Hypothalamus (tissue), 51 donors: ENCODE data around the gene MED13.
"Not testable (repeated sequence)": the region's sequence is repeated elsewhere in the genome, so short reads cannot be mapped to it uniquely, and the experiment has no call there.

ENCODE experiments used
- DNase-seq, 51 donors: peaks; one replicate each; lab custom pipeline; 2025; lab: John Stamatoyannopoulos, UW

The MED13 gene

GRCh38 chr17:62000186-62000585 lies 64.9 kb downstream of the MED13 start:
- no peak for DNase-seq

GRCh38 chr17:61998534-61998933 lies 66.5 kb downstream of the MED13 start:
- not testable (repeated sequence) for DNase-seq

GRCh38 chr17:61997664-61998063 lies 67.4 kb downstream of the MED13 start:
- no peak for DNase-seq

- no peak for DNase-seq
Measured at GRCh38 chr17:61996916-61997605, 68.0 kb downstream of the MED13 start.

- no peak for DNase-seq
Measured at GRCh38 chr17:61989509-61989908, 75.6 kb downstream of the MED13 start.

GRCh38 chr17:61986898-61987297 lies 78.2 kb downstream of the MED13 start:
- DNase-seq, result no peak

- no peak for DNase-seq
Measured at GRCh38 chr17:61984821-61985220, 80.3 kb downstream of the MED13 start.

GRCh38 chr17:61981323-61981722 lies 83.8 kb downstream of the MED13 start:
- no peak for DNase-seq

GRCh38 chr17:61980535-61980934 lies 84.5 kb downstream of the MED13 start:
- DNase-seq, result no peak

- DNase-seq, result no peak
Measured at GRCh38 chr17:61974115-61974514, 91.0 kb downstream of the MED13 start.

- no peak for DNase-seq
Measured at GRCh38 chr17:61972311-61972710, 92.8 kb downstream of the MED13 start.

- DNase-seq, result no peak
Measured at GRCh38 chr17:61970030-61970429, 95.0 kb downstream of the MED13 start.

- no peak for DNase-seq
Measured at GRCh38 chr17:61968757-61969156, 96.3 kb downstream of the MED13 start.

GRCh38 chr17:61967729-61968128 lies 97.3 kb downstream of the MED13 start:
- DNase-seq, result no peak

GRCh38 chr17:61966191-61966590 lies 98.9 kb downstream of the MED13 start:
- DNase-seq, result no peak

GRCh38 chr17:61955619-61956018 lies 109.5 kb downstream of the MED13 start:
- DNase-seq, result no peak

- peak in 1 of 51 donors; percentile 4 for DNase-seq
Measured at GRCh38 chr17:61947367-61948078, 117.6 kb downstream of the MED13 start.

- DNase-seq, result no peak
Measured at GRCh38 chr17:61946359-61946758, 118.7 kb downstream of the MED13 start.

- no peak for DNase-seq
Measured at GRCh38 chr17:61943117-61943516, 122.0 kb downstream of the MED13 start.

- no peak for DNase-seq
Measured at GRCh38 chr17:61942085-61942484, 123.0 kb downstream of the MED13 start.

GRCh38 chr17:61928101-61928436 lies 137.0 kb downstream of the MED13 start:
- no peak for DNase-seq
